BLaER1 (cell line): ENCODE measurements around the gene GTPBP6.
A peak's percentile ranks its signal among the peaks of the same experiment; 100 is the strongest.

Experiments
- H3K27ac ChIP-seq: shearing (Covaris generic); formaldehyde crosslinking; 2 replicates; pipeline ENCODE4 v1.8.1; 2022
- H3K27me3 ChIP-seq: shearing (Covaris generic); formaldehyde crosslinking; 2 replicates; pipeline ENCODE4 v1.8.1; 2022
- H3K36me3 ChIP-seq: shearing (Covaris generic); formaldehyde crosslinking; 2 replicates; pipeline ENCODE4 v1.8.1; 2022
- H3K4me1 ChIP-seq: shearing (Covaris generic); formaldehyde crosslinking; 2 replicates; pipeline ENCODE4 v1.8.1; 2022
- H3K4me2 ChIP-seq: shearing (Covaris generic); formaldehyde crosslinking; 2 replicates; pipeline ENCODE4 v1.8.1; 2022
- H3K4me3 ChIP-seq: shearing (Covaris generic); formaldehyde crosslinking; 2 replicates; pipeline ENCODE4 v1.8.1; 2022
- H3K9ac ChIP-seq: shearing (Covaris generic); formaldehyde crosslinking; 2 replicates; pipeline ENCODE4 v1.8.1; 2022
- H3K9me3 ChIP-seq: shearing (Covaris generic); formaldehyde crosslinking; 2 replicates; pipeline ENCODE4 v1.8.1; 2022
- H4K20me1 ChIP-seq: shearing (Covaris generic); formaldehyde crosslinking; 2 replicates; pipeline ENCODE4 v1.8.1; 2022
- Cebpa-rat ChIP-seq: shearing (Covaris generic); IDR thresholded peaks from 2 replicates; pipeline ENCODE4 v1.8.1; 2022

GTPBP6 gene

DNA sequence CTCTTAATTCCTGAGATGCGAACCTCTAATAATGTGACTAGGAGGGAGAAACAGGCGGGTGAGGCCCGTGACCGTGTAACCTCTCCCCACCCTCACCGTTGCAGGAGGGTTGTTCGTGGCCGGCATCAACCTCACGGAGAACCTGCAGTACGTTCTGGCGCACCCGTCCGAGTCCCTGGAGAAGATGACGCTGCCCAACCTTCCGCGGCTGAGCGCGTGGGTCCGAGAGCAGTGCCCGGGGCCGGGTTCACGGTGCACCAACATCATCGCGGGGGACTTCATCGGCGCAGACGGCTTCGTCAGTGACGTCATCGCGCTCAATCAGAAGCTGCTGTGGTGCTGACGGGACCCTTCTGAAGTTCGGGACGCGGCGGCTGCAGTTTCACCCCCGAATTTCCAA, 19.6 kb downstream of the GTPBP6 start:
- H3K9me3 ChIP-seq, result no peaks in the 10 kb centered on the region; the same call in 1 of the 2 replicates
- H4K20me1 ChIP-seq, result peaks cover 28% of the 10 kb centered on the region
- H3K27ac ChIP-seq, result no peak overlapping the region
- H3K4me1 ChIP-seq, result no peaks in the 10 kb centered on the region
- no peak overlapping the region for H3K4me3 ChIP-seq
- no peaks in the 10 kb centered on the region for H3K27me3 ChIP-seq
- no peak overlapping the region for H3K4me2 ChIP-seq
- no peak for TF ChIP-seq Cebpa-rat
- no peak overlapping the region for H3K9ac ChIP-seq
- H3K36me3 ChIP-seq, result peaks cover 82% of the 10 kb centered on the region

- peaks cover 26% of the 10 kb centered on the region for H3K9me3 ChIP-seq
- H3K36me3 ChIP-seq, result peaks cover 82% of the 10 kb centered on the region
- H3K4me1 ChIP-seq, result no peaks in the 10 kb centered on the region
Observed at GRCh38 chrX:295136-295535, 23.5 kb downstream of the GTPBP6 start.

GRCh38 chrX:292900-293897, 25.4 kb downstream of the GTPBP6 start:
- no peak overlapping the region for H3K4me3 ChIP-seq
- H3K9me3 ChIP-seq, result peaks cover 26% of the 10 kb centered on the region
- H3K9ac ChIP-seq, result no peak overlapping the region
- no peak overlapping the region for H3K4me2 ChIP-seq
- H4K20me1 ChIP-seq, result no peaks in the 10 kb centered on the region
- H3K27me3 ChIP-seq, result no peaks in the 10 kb centered on the region
- no peaks in the 10 kb centered on the region for H3K4me1 ChIP-seq
- H3K36me3 ChIP-seq, result peaks cover 86% of the 10 kb centered on the region
- TF ChIP-seq Cebpa-rat, result no peak
- H3K27ac ChIP-seq, result no peak overlapping the region

More at GRCh38 chrX:295136-295535, 23.5 kb downstream of the GTPBP6 start:
- Histone ChIP-seq H3K9ac (no peak overlapping the region), H3K4me2 (no peak overlapping the region), H3K4me3 (no peak overlapping the region), H3K27me3 (no peaks in the 10 kb centered on the region), H3K27ac (no peak overlapping the region), H4K20me1 (no peaks in the 10 kb centered on the region)
- no peak for TF ChIP-seq Cebpa-rat

DNA sequence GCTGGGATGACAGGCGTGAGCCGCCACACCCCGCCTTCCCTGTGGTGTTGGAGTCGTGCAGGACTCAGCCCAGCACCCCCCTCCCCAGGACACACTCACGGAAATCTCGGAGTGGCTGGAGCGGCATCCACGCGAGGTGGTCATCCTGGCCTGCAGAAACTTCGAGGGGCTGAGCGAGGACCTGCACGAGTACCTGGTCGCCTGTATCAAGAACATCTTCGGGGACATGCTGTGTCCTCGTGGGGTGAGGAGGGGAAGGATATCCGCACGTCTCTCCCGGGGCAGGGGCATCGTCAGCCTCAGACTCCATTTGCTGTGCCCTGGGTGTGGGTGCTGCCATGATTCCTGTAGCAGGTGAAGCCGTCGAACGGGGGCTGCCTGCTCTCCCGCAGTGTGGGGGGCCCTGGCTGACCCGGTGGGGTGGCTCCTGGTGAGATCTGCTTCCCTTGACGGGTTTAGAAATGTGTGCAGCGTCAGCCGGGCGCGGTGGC, 27.1 kb downstream of the GTPBP6 start:
- H3K9ac ChIP-seq, result no peak overlapping the region
- no peaks in the 10 kb centered on the region for H3K4me1 ChIP-seq
- no peak overlapping the region for H3K4me3 ChIP-seq
- H3K36me3 ChIP-seq, result peaks cover 94% of the 10 kb centered on the region
- no peak overlapping the region for H3K27ac ChIP-seq
- no peaks in the 10 kb centered on the region for H3K27me3 ChIP-seq
- H3K4me2 ChIP-seq, result no peak overlapping the region
- peaks cover 26% of the 10 kb centered on the region for H3K9me3 ChIP-seq
- no peaks in the 10 kb centered on the region for H4K20me1 ChIP-seq
- TF ChIP-seq Cebpa-rat, result no peak

DNA sequence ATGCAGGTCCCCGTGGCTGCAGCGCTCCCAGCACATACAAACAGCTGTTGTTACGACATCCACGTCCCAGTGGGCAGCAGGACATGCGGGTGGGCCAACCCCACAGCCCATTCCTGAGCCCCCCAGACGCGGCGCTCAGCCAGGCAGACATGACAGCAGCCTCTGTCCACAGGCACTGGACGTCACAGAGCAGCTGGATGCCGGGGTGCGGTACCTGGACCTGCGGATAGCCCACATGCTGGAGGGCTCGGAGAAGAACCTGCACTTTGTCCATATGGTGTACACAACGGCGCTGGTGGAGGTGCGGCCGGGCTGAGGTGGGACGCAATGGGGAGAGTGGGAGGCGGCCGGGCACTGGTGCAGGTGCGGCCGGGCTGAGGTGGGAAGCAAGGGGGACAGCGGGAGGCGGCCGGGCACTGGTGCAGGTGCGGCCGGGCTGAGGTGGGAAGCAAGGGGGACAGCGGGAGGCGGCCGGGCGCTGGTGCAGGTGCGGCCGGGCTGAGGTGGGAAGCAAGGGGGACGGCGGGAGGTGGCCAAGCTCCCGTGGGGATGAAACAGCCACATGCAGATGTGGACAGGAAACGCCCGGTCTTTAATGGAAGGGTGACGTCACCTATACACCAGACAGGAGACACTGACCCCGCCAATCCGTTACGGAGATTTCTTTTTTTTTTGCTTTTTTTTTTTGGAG, 28.0 kb downstream of the GTPBP6 start:
- H3K27ac ChIP-seq, result no peak overlapping the region
- no peak overlapping the region for H3K4me2 ChIP-seq
- H4K20me1 ChIP-seq, result no peaks in the 10 kb centered on the region
- no peak for TF ChIP-seq Cebpa-rat
- H3K36me3 ChIP-seq, result peaks cover 94% of the 10 kb centered on the region
- H3K9ac ChIP-seq, result no peak overlapping the region
- H3K4me3 ChIP-seq, result no peak overlapping the region
- H3K9me3 ChIP-seq, result peaks cover 26% of the 10 kb centered on the region
- no peaks in the 10 kb centered on the region; the same call in 1 of the 2 replicates for H3K4me1 ChIP-seq
- H3K27me3 ChIP-seq, result no peaks in the 10 kb centered on the region

DNA sequence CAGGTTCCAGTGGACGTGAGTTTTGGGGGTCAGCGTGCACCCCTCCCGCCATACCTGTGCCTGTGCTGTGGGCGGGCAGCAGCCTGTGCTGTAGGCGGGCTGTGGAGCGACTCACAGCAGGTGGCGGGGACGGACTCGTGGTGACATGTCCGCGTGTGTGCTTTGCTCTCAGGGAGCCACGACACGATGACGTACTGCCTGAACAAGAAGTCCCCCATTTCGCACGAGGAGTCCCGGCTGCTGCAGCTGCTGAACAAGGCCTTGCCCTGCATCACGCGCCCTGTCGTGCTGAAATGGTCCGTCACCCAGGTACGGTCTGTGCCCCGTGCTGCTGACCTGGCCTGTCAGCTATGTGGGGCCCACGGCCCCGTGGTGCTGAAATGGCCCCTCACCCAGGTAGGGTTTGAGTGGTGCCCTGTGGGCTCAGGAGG, 30.0 kb downstream of the GTPBP6 start:
- H3K4me3 ChIP-seq, result no peak overlapping the region
- no peak overlapping the region for H3K9ac ChIP-seq
- H3K36me3 ChIP-seq, result peaks cover 90% of the 10 kb centered on the region
- peaks cover 6% of the 10 kb centered on the region; the same call in 1 of the 2 replicates for H3K4me1 ChIP-seq
- peaks cover 24% of the 10 kb centered on the region for H3K9me3 ChIP-seq
- TF ChIP-seq Cebpa-rat, result no peak
- H3K27me3 ChIP-seq, result no peaks in the 10 kb centered on the region
- H3K27ac ChIP-seq, result no peak overlapping the region
- H4K20me1 ChIP-seq, result no peaks in the 10 kb centered on the region
- H3K4me2 ChIP-seq, result no peak overlapping the region

- no peak overlapping the region for H3K4me2 ChIP-seq
- no peak for TF ChIP-seq Cebpa-rat
- no peak overlapping the region for H3K9ac ChIP-seq
- H3K36me3 ChIP-seq, result peaks cover 81% of the 10 kb centered on the region
- no peak overlapping the region for H3K27ac ChIP-seq
- H4K20me1 ChIP-seq, result no peaks in the 10 kb centered on the region
- H3K9me3 ChIP-seq, result peaks cover 15% of the 10 kb centered on the region
- no peaks in the 10 kb centered on the region for H3K27me3 ChIP-seq
- no peak overlapping the region for H3K4me3 ChIP-seq
- peaks cover 6% of the 10 kb centered on the region; the same call in 1 of the 2 replicates for H3K4me1 ChIP-seq
Observed at GRCh38 chrX:287670-288069, 30.9 kb downstream of the GTPBP6 start.

GRCh38 chrX:285076-285677, 33.4 kb downstream of the GTPBP6 start:
- no peak for TF ChIP-seq Cebpa-rat
- peaks cover 56% of the 10 kb centered on the region for H3K36me3 ChIP-seq

DNA sequence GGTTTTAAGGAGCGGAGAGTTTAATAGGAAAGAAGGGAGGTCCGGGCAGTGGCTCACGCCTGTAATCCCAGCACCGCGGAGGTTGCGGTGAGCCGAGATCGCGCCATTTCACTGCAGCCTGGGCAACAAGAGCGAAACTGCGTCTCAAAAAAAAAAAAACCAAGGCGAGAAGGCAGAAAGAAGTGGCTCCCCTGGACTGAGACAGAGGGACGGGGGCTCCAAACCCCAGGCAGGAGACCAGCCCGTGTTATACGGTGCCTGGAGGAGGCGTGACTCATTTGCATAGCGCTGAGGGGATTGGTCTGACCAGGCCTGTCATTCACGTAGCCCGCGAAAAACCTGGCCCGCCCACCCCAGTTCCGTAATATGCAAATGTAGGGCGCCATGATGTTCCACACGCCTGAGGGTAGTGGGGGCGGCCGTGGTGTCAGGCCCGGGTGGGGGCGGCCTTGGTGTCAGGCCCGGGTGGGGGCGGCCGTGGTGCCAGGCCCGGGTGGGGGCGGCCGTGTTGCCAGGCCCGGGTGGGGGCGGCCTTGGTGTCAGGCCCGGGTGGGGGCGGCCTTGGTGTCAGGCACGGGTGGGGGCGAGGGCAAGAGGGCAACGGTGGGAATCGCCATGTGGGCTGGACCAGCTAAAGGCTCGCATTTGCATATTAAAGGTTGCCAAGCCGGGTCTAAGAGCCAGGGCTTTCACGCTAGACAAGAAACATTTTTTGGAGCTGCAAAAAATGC, 35.3 kb downstream of the GTPBP6 start:
- Histone ChIP-seq H3K4me3 (peak overlapping the region; percentile 61), H3K4me1 (peaks cover 40% of the 10 kb centered on the region), H3K4me2 (peak overlapping the region; percentile 75), H3K9ac (peak overlapping the region; percentile 75; the same call in 1 of the 2 replicates), H3K27ac (peak overlapping the region; percentile 69; the same call in 1 of the 2 replicates), H4K20me1 (no peaks in the 10 kb centered on the region), H3K27me3 (no peaks in the 10 kb centered on the region), H3K9me3 (no peaks in the 10 kb centered on the region), H3K36me3 (peaks cover 37% of the 10 kb centered on the region)
- no peak for TF ChIP-seq Cebpa-rat

More at GRCh38 chrX:285076-285677, 33.4 kb downstream of the GTPBP6 start:
- H3K4me1 ChIP-seq, result peaks cover 22% of the 10 kb centered on the region
- H3K4me3 ChIP-seq, result no peak overlapping the region
- no peaks in the 10 kb centered on the region for H3K27me3 ChIP-seq
- H3K9me3 ChIP-seq, result no peaks in the 10 kb centered on the region; the same call in 1 of the 2 replicates
- H4K20me1 ChIP-seq, result no peaks in the 10 kb centered on the region
- no peak overlapping the region for H3K4me2 ChIP-seq
- H3K9ac ChIP-seq, result no peak overlapping the region
- no peak overlapping the region for H3K27ac ChIP-seq
